Erythroblast (primary cell): ENCODE results near the gene TAF10.

Experiments used
- GATA1 ChIP-seq: IDR thresholded peaks from 2 replicates; pipeline ENCODE4 v1.6.1; 2011; ENCODE audit warnings: low read depth, mild to moderate bottlenecking, control low read depth, low read length, moderate library complexity
- POLR2A ChIP-seq: IDR thresholded peaks from 2 replicates; pipeline ENCODE4 v1.6.1; 2011; ENCODE audit warnings: mild to moderate bottlenecking, low read length

GRCh38 chr11:6618117-6619003 is 6.3 kb upstream of the TAF10 start:
- TF ChIP-seq POLR2A (no peak), GATA1 (no peak)
